HG02610 (cell line): Measurements from ENCODE around the gene RFNG.

Source experiments
- ATAC-seq: cut with Tn5 transposase; IDR thresholded peaks from one replicate; pipeline ENCODE4 v1.9.1; 2021; ENCODE audit warnings: mild to moderate bottlenecking, moderate library complexity; ENCODE audit not compliant: unreplicated experiment

RFNG gene

GRCh38 chr17:82016061-82016874, 35.3 kb downstream of the RFNG start:
- no peak for ATAC-seq

DNA sequence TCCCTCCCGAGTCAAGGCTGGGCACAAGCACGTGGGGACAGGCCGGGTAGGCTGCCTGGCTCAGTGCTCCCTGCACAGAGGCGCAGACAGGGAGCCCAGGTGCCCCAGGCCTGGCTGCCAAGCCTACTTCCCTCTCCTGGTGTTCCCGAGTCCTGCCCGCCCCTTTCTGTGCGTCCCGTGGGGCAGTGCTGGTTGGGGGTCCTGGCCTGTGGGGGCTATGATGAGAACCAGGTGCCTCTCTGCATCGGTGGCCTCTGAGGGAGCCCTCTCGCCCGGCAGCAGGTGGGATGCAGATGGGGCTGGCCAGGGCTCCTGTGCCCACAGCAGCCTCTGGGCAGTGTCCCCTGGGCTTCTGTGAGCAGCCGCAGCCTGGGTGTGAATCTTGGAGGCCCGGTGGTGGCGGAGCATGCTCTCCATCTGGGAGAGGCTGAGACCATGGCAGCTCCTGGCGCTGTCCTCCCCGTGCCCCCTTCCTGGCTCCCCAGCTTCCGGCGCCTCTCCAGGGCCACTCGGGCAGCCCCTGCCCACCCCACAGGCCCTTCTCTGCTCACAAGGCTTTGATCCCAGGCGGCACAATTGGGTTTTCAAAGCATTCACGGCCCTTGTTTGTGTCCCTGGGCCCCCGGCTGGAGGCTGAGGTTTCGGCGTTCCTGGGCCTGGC, 36.2 kb downstream of the RFNG start:
- no peak for ATAC-seq

- ATAC-seq, result no peak
These were observed 36.7 kb downstream of the RFNG start for GRCh38 chr17:82014971-82015310.

- ATAC-seq, result no peak
These were observed 37.2 kb downstream of the RFNG start for GRCh38 chr17:82014432-82014831.

DNA sequence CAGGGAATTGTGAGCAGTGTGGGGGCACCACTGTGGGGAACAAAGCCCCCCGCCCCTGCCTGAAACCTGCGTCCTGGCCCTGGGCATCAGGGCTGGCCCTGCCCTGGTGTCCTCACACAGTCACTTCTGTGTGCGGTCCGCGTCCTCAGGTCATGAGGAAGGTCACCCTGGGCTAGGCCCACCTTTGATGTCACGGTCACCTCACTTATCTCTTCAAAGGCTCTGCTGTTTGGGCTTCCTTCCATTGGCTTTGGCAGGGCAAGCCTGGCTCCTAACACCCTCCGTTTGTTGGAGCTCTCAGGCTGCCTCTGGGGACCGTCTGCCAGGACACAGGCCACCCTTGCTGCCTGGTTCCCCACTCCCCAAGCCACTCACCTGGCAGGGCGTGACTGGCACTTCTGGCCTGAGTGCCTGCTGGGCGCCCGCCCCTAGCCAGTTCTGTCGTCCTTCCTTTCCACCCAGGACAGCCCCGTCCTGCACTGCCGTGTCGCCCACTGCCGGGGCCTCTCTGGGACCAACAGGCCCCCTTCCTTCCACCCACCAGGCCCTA, 37.8 kb downstream of the RFNG start:
- ATAC-seq, result no peak

DNA sequence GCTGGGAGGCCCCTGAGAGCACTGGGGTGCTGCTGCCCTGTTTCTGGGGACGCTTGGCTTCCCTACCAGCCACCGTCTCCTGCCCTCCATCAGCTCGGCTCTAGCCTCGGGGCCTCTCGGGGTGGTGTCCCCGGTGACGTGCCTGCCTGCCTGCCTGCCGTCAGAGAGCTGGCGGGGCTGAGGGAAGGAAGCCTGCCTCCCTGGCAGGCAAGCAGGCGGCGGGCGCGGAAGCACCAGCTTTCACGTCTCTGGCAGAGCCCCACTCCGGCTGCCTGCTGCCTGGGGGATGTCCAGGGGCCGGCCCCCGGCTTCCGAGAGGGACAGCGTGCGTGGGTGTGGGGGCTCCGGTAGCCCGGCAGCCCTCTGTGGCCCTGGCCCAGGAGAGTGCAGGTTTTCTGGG, 38.3 kb downstream of the RFNG start:
- ATAC-seq, result no peak

- no peak for ATAC-seq
These were observed 38.8 kb downstream of the RFNG start for GRCh38 chr17:82012640-82013295.

GRCh38 chr17:82012261-82012639, 39.4 kb downstream of the RFNG start:
- no peak for ATAC-seq

DNA sequence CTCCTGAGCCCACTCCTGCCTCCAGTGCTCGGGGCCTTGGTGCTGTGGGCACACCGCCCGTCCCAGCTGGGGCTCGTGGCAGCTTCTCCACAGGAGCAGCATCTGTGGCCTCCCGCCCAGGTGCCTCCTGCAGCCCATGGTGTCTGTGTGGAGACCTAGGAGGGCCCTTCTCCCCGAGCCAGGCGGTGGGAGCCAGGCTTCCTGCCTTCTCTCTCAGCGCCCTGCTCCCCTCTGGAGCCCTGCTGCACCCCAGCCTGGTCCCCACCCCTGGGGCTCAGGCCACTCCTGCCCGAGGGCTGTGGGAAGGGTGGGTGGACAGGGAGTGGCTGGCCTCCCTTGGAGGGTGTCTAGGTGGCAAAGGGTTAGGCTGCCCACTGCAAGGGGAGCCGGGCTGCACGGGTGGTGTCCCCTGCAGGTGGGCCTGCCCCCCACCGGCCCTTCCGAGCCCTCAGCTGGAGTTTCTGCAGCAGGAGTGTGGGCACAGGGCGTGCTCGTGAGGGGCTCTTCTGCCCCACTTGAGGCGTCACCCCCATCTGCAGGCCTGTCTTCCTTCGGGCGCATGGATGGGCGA, 39.9 kb downstream of the RFNG start:
- no peak for ATAC-seq

- ATAC-seq, result no peak
These were observed 40.8 kb downstream of the RFNG start for GRCh38 chr17:82010575-82011525.

DNA sequence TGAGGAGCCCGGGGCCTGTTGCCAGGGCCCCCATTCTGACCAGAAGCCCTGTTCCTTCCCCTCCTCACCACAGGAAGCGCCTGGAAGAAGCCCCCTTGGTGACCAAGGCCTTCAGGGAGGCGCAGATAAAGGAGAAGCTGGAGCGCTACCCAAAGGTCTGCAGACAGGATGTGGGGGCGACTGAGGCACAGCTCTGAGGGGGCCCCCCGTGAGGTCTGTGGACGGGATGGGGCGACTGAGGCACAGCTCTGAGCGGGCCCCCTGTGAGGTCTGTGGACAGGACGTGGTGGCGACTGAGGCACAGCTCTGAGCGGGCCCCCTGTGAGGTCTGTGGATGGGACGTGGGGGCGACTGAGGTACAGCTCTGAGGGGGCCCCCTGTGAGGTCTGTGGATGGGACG, 42.2 kb downstream of the RFNG start:
- no peak for ATAC-seq

DNA sequence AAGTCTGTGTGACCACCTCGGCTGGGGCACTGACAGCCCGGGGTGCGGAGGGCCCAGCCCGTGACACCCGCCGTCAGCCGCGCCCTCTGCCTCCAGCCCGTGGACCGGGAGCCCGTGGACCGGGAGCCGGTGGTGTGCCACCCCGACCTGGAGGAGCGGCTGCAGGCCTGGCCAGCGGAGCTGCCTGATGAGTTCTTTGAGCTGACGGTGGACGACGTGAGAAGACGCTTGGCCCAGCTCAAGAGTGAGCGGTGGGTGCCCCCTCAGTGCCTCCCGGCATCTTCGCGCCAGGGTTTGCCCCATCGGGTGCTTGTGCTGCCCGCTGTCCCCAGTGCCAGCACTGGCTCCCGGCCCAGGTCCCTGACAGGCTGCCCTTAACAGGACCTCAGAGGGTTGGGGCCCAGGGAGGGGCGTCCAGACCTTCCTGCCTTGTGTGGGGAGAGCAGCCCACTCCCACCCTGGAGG, 42.6 kb downstream of the RFNG start:
- ATAC-seq, result no peak

GRCh38 chr17:82008258-82008940, 43.2 kb downstream of the RFNG start:
- ATAC-seq, result no peak

DNA sequence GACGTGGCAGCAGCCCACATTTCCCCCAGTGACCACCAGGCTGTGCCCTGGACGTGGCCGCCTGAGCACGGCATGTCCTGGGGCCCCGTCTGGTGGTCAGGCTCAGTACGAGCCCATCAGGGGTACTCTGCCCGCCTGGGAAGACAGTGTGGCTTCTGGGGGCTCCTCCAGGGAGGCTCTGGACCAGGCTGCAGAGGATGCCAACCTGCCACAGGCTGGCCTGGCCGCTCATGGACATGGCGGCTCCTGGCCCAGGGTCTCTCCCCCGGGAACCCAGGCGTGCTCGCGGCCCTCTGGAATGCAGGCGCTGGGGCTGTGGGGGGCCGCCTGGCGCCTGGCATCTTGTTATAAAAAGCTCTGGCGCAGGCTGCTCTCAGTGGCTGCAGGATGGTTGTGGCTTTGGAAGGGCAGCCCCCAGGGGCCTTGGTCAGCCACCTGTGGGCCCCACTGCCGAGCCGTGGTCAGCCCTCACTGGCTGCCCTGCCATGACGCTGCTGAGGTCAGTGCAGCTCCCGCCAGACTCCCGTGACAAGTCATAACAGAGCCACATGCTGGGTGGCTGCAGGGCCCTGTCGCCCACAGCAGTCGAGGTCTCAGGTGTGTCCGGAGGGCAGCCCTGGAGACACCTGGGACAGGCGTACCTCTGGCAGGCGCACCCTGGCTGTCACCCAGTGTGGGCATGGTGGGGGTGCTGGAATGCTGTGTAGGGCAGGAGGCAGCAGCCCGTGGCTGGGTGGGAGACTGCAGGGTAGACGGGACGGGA, 43.9 kb downstream of the RFNG start:
- ATAC-seq, result no peak

GRCh38 chr17:82007228-82007494, 44.5 kb downstream of the RFNG start:
- no peak for ATAC-seq

DNA sequence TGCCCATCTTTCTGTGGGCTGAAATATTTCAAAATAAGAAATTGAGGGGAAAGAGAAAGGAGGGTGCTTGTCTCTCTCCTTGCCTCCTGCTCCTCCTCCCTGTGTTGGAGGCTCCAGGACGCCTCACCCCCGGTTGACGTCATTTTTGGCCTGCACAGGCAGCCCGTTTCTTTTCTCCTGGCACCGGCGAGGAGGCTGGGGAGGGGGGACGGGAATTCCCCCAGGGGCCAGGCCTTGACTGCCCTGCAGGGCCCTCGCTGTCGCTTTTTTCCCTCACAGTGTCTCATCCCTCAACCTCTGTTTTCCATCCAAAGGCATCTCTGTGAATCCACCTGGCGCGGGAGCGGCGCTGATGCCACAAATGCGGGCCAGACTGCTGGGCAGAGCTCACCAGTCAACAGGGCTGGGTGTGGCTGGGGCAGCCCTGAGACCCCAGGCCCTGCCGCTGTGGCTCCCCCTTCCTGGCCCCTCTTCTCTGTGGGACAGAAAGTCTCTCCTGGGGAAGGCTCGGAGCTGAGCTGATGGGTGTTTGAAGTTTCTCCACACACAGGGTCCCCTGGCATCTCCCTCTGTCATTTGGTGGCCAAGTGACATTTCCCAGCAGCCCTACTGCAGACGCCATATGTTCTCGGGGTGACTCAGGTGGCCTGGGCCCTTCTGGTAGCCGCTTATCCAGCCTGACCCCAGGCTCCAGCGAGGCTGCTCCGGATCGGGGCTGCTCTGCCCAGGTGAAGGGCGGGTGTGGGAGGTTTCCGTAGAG, 45.0 kb downstream of the RFNG start:
- ATAC-seq, result no peak

DNA sequence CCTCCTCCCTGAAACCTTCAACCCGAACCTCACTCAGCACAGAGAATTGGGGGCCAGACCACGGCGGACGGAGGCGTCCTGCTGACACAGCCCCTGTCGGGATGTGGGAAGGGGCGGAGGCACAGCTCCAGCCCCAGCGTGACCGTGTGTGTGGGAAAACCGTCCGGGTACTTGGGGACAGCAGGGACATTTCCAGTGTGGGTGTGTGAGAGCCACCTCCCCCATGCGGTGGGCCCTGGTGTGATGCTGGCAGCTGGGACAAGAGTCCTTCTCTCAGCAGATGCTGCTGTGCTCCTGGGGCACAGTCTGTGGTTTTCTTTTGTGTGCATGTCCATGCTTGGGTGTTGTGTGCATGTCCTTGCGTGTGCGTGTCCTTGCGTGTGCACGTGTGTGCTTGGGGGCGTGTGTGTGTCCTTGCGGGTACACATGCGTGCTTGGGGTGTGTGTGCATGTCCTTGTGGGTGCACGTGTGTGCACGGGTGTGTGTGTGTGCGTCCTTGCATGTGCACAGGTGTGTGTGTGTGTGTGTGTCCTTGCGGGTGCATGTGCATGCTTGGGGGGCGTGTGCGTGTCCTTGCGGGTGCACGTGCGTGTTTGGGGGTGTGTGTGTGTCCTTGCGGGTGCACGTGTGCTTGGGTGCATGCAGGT, 45.8 kb downstream of the RFNG start:
- ATAC-seq, result no peak
